Stimulated activated CD4-positive, alpha-beta T cell treated with anti-CD3 and anti-CD28 coated beads, Interleukin-15, amount 100 ng/mL, for 48 hours (primary cell): ENCODE data around the gene RNF157.

Source experiments
- DNase-seq, 2 donors: peaks; one replicate each; pipeline ENCODE4 v3.0.0-alpha.2; 2020; ENCODE audit warnings: low read depth in 2 of 2

Gene RNF157

GRCh38 chr17:76140661-76141211 is 99.6 kb downstream of the RNF157 start:
- DNase-seq: no peak

GRCh38 chr17:76139801-76140660 is 100.3 kb downstream of the RNF157 start:
- DNase-seq: no peak

DNA sequence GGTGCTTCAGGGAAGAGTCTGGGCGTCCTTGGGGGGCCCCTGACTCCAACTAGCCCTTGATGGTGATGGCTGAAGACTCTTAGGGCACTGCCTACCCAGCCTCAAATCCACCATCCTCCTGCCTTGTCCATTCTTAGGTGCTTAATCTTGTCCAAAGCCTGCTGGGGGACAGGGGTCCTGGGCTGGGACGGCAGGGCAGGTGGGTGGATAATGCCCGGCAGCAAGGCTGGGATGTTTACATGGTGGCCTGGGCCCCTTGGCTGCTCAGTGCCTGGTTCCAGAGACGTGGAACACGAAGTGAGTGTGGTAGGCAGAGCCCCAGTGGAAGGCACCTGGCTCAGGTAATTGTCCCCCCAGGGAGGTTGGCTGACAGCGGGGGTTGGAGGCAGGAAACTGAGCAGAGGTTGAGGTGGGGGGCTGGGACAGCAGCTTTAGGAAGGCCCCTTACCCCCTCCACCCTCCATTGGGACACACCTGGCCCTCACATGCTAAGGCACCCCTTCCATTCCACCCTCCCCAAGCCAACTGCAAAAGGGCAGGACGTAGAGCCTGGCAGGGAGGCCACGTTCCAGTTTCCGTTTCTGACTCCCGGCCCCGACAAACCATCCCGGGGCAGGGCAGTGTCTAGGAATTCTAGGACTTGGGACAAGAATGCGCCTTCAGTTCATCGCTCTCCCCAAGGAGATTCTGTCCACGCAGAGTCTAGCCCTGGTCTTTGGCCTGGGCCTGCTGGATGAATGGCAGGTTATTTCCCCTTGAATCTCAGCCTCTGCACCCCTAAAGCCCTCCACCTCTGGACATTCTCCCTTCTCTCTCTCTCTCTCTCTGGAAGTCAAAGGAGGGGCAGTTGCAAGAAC is 101.2 kb downstream of the RNF157 start:
- no peak for DNase-seq

DNA sequence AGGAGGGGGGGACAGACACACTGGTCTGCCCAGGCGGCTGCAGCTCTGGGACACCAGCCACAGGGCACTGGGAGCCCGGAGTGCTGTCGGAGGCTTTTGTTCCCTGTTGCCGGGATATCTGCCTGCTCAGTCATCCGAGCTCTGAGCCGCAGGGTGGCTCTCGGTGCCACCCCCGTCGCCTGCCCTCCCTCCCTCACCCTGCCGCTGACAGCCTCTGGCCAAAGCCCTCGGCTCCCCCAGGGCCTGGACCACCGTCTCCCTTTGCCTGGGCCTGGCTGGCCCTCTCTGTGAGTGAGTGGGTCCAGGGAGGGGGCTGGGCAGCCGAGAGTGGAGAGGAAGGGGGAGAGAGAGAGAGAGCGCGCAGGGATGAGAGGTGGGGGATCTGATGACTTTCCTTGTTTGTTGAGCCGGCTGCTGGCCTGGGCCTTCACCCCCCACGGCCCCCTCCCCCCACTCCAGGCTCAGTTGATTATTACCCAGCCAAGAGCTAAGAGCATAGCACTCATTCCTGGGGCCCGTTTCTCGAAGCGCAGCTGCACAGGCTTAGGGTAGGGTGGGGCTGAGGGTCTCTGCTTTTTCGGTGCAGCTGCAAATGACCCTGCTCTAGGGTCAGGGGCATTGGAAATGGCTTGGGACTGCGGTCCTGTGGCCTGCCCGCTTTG is 101.9 kb downstream of the RNF157 start:
- no peak for DNase-seq

- DNase-seq: no peak
Observed at GRCh38 chr17:76137351-76138233, 102.7 kb downstream of the RNF157 start.

GRCh38 chr17:76137001-76137350 is 103.3 kb downstream of the RNF157 start:
- DNase-seq: no peak

- DNase-seq: no peak
Observed at GRCh38 chr17:76136276-76137000, 103.9 kb downstream of the RNF157 start.

DNA sequence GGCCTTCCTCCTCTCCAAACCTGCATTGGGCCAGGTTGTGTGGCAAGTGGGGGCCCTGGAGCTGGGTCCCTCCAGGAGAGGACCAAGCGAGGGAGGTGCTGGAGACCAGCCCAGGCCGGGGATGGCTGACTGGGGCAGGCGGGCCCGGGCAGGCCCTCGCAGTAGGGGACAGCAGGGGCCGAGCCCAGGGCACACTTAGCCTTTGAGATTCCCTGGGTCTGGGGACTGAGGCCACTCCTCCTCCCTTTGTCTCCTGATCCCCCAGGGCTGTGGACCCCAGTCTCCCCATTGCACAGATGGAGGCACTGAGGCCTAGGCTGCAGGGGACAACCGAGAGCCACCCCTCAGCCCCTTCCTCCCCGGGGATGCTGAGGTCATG is 104.5 kb downstream of the RNF157 start:
- no peak for DNase-seq

- DNase-seq: no peak
Observed at GRCh38 chr17:76134911-76135809, 105.1 kb downstream of the RNF157 start.

GRCh38 chr17:76132574-76133338 is 107.5 kb downstream of the RNF157 start:
- no peak for DNase-seq

GRCh38 chr17:76131692-76132573 is 108.4 kb downstream of the RNF157 start:
- no peak for DNase-seq

DNA sequence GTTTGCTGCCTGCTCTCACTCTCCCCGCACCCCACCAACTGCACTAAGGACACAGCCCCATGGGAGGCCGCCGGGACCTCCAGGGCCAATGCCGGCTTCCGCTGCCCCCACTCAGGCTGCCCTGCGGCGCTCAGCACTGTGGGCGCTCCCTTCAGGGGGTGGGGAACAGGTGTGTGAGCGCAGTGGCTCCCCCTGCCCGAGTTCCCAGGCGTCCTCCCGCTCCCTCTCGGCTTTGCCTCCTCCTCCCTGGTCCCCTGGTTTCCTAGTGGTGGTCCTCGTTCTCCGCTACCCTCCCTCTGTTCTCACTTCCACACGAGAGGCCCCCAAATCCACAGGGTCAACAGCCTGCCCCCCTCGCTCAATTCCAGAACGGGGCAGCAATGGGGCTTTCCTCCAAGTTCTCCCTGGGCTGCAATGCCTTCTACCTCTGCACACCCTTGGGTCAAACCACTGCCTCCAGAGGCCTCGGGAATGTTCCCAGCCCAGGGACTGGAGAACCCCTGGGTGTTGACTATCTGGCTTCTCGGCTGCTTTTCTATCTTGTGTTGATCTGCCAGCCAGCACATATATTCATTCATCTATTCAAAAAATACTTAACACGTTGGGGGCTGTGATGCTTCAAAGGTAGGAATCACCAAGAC is 109.1 kb downstream of the RNF157 start:
- no peak for DNase-seq

DNA sequence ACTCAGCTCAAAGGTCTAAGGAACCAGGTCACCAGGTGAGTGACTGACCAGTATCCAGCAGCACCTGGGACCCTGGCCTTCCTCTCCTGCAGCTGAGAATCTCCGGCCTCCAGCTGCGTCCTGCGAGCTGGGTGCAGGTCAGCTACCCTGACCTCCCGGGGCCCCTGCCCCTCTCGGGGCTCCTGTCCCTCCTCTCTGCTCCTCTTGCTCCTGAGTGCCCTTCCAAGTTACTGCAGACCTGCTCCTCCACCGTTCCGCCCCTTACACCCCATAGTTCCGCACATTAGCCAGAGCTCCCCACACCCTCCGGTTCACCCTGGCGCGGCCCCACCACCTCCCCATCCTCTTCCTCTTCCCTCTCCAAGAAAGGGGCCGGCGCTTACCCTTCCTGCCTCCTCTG is 109.8 kb downstream of the RNF157 start:
- no peak for DNase-seq

DNA sequence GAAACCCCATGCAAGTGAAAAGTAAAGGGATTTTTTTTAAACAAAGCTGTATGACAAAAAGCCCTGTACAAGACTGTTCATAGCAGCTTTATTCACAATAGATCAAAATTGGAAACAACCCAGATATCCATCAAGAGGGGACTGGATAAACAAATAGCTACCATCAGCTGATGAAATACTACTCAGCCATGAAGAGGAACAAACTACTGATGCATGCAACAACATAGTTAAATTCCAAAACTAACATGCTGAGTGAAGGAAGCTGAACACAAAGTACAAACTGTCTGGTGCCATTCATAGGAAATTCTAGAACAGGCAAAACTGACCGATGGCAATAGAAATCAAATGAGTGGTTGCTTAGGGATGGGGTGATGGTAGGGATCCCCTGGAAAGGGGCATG is 114.4 kb downstream of the RNF157 start:
- no peak for DNase-seq

DNA sequence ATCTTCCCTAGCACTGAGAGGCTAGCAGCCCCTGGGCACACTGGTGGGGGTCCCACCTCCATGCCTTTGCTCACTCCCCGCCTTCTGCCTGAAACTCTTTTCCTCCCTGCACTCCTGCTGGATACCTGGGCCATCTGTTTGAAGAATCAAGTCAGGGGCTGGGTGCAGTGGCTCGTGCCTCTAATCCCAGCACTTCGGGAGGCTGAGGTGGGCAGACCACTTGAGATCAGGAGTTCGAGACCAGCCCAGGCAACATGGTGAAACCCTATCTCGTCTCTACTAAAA is 115.0 kb downstream of the RNF157 start:
- no peak for DNase-seq

- DNase-seq: no peak
Observed at GRCh38 chr17:76124582-76125390, 115.5 kb downstream of the RNF157 start.
